ENCODE data around the gene SRCIN1. TPM values are rescaled to one million over a fixed set of nuclear protein-coding genes. Genes with fewer than 3 reads are reported as not detected.
"Not testable (repeated sequence)": the region's sequence is repeated elsewhere in the genome, so short reads cannot be mapped to it uniquely, and the experiment has no call there.

Gene SRCIN1
- total RNA-seq, 4 donors from 2014 or later, result 0.44 to 5.4 (median 1.5) TPM

DNA sequence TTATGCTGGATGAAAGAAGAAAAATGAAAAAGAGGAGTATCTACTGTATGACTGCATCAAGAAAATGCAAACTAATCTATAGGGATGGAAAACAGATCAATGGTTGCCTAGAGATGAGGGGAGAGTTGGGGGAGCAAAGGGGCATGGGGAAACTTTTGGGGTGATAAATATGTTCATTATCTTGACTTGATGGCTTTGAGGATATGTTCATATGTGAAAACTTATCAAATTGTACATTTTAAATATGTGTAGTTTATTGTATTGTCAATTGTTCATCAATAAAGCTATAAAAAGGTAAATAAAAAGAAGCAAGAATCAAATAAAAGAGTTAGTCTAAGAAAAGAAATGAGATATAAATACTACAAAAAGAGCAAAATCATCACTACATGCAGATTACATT, 19.7 kb upstream of the SRCIN1 start:
- Histone ChIP-seq H3K36me3 (no peaks in the 10 kb centered on the region), H3K4me3 (no peak overlapping the region), H3K9me3 (no peaks in the 10 kb centered on the region), H3K27me3 (peaks cover 0 to 42% of the 10 kb centered on the region in 2 donors), H3K27ac (no peak overlapping the region), H3K4me1 (no peaks in the 10 kb centered on the region)
- no peak for DNase-seq (ENCODE audit: low spot score in 2 of 2)
- TF ChIP-seq POLR2A (IDR thresholded peaks at IDR 0.05) (no peak), EP300 (IDR thresholded peaks at IDR 0.05) (no peak)
- TF ChIP-seq, protein P1, sequence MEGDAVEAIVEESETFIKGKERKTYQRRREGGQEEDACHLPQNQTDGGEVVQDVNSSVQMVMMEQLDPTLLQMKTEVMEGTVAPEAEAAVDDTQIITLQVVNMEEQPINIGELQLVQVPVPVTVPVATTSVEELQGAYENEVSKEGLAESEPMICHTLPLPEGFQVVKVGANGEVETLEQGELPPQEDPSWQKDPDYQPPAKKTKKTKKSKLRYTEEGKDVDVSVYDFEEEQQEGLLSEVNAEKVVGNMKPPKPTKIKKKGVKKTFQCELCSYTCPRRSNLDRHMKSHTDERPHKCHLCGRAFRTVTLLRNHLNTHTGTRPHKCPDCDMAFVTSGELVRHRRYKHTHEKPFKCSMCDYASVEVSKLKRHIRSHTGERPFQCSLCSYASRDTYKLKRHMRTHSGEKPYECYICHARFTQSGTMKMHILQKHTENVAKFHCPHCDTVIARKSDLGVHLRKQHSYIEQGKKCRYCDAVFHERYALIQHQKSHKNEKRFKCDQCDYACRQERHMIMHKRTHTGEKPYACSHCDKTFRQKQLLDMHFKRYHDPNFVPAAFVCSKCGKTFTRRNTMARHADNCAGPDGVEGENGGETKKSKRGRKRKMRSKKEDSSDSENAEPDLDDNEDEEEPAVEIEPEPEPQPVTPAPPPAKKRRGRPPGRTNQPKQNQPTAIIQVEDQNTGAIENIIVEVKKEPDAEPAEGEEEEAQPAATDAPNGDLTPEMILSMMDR (IDR thresholded peaks at IDR 0.05), result no peak

DNA sequence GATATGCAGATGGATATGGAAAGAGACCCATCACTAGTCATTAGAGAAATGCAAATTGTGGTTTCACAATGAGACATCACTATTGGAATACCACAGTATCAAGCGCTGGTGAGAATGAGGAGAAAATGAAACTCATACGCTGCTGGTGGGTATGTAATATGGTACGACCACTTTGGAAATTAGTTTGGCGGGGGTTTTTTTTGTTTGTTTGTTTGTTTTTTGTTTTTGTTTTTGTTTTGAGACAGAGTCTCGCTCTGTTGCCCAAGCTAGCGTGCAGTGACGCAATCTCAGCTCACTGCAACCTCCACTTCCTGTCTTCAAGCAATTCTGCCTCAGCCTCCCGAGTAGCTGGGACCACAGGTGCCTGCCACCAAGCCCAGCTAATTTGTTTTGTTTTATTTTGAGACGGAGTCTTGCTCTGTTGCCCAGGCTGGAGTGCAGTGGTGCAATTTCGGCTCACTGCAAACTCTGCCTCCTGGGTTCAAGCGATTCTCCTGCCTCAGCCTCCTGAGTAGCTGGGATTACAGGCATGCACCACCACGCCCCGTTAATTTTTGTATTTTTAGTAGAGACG, 19.1 kb upstream of the SRCIN1 start:
- H3K4me3 ChIP-seq; H3K9me3 ChIP-seq; H3K36me3 ChIP-seq; DNase-seq (ENCODE audit: low spot score in 2 of 2); H3K27ac ChIP-seq; H3K4me1 ChIP-seq: not testable (repeated sequence)
- 78% methylated on average over 14 of the region's 14 CpGs for WGBS, 2 donors
- peaks cover 0 to 47% of the 10 kb centered on the region in 2 donors for H3K27me3 ChIP-seq

DNA sequence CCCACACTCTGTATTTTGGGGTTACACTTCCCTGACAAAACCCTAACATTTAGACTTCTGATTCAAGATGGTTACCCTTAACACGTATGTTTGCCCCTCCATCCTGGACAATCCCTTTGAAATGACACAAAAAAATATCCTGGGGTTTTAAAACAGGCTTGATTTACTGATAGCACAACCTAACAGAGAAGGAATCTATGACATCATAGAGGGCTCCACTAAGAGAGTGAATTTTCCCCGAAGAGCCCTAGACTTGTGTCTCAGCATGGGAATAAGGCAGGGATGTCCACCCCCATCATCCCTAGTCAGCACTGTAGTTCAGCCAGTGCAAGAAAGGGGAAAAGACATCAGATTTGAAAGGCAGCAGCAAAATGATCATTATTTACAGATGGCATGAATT, 15.8 kb upstream of the SRCIN1 start:
- Histone ChIP-seq H3K4me1 (no peaks in the 10 kb centered on the region), H3K27me3 (peaks cover 0 to 55% of the 10 kb centered on the region in 2 donors), H3K4me3 (no peak overlapping the region), H3K9me3 (no peaks in the 10 kb centered on the region), H3K36me3 (no peaks in the 10 kb centered on the region), H3K27ac (no peak overlapping the region)
- DNase-seq (ENCODE audit: low spot score in 2 of 2), result no peak
- WGBS, 2 donors, result 51 to 62% methylated on average over 2 of the region's 2 CpGs
- no peak for TF ChIP-seq EP300 (IDR thresholded peaks at IDR 0.05)

DNA sequence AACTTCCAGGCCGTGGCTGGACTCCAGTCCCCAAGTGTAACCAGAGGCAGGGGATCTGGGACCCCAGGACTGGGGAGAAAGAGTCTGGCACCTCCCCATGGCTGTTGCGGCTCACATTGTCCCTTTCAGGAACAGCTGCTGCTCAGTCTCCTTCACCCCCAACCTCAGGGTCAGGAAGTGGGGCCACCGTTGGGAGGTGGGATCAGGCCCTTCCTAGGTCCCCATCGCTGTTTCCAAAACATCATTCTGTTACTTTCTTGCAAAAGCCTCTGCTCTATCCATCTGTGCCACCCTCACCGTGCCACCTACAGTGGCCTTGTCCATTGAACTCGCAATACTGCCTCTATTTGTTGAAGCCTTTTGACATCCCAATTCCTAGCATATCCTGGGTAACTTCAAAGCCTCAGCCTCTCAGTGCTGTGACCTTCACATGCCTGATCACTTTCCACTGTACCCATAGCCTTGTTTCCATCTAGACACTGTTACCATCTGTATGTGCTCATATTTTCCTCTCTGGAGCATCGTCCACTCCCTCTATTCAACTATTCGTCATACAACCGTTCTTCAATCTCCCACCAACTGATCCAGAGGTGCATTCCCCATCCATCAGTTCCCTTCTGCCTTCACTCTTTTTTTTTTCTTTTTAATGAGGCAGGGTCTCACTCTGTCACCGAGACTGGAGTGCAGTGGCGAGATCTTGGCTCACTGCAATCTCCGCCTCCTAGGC, 15.0 kb upstream of the SRCIN1 start:
- TF ChIP-seq, protein P1 (IDR thresholded peaks at IDR 0.05), result no peak
- TF ChIP-seq POLR2A (IDR thresholded peaks at IDR 0.05) (no peak), EP300 (IDR thresholded peaks at IDR 0.05) (no peak)
- H3K27ac ChIP-seq, result no peak overlapping the region
- no peaks in the 10 kb centered on the region for H3K9me3 ChIP-seq
- peaks cover 0 to 55% of the 10 kb centered on the region in 2 donors for H3K27me3 ChIP-seq
- H3K4me1 ChIP-seq, result no peaks in the 10 kb centered on the region
- no peak overlapping the region for H3K4me3 ChIP-seq
- no peak for DNase-seq (ENCODE audit: low spot score in 2 of 2)
- 68% methylated on average over 12 of the region's 12 CpGs for WGBS, 2 donors
- no peaks in the 10 kb centered on the region for H3K36me3 ChIP-seq

DNA sequence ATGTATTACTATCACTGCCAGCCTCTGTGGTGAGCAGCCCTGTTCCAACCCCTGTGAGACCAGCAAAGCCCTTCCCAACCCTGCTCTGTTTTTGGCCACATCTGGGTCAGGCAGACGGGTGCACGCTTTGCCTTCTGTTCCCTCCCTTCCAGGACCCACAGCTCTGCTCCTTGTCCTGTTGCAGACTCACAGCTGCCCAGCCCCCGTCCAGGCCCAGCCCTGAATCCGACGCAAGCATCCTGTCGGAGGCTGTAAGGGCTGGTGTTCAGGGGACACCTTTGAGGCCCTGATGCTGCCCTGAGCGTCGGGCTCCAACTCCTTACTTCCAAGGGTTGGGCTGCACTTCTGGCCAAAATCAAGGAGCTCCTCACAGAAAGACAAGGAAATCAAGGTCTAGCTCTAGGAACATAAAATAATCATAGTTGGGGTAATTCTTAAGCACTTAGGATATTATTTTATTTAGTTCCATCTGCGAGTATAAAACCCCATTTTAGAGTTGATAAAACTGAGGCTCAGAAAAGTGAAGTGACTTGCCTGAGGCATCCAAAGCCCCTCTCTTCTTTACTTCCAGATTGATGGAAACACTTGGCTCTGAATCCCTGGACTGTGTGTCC, 14.3 kb upstream of the SRCIN1 start:
- H3K27me3 ChIP-seq, result peaks cover 0 to 51% of the 10 kb centered on the region in 2 donors
- TF ChIP-seq, protein P1 (IDR thresholded peaks at IDR 0.05), result no peak
- TF ChIP-seq POLR2A (IDR thresholded peaks at IDR 0.05), result no peak
- no peak for TF ChIP-seq EP300 (IDR thresholded peaks at IDR 0.05)
- no peak overlapping the region for H3K27ac ChIP-seq
- DNase-seq (ENCODE audit: low spot score in 2 of 2), result no peak
- H3K4me1 ChIP-seq, result no peaks in the 10 kb centered on the region
- WGBS, 2 donors, result 63 to 74% methylated on average over 9 of the region's 9 CpGs
- H3K4me3 ChIP-seq, result no peak overlapping the region
- no peaks in the 10 kb centered on the region for H3K9me3 ChIP-seq
- no peaks in the 10 kb centered on the region for H3K36me3 ChIP-seq

DNA sequence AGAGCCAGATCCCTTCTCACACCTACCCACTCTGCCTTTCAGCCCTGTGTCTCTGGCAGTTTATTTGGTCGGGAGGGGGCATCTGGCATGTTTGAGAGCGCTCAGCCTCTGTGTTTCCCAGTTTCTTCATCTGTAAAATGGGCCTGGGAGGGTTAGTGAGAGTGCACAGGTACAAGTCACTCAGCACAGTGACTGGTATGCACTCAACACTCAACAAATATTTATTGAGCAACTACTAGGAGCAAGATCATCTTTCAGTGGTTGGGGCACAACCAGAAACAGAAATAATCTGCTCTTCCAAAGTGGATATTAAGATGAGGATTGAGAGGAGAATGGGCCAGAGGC, 13.7 kb upstream of the SRCIN1 start:
- Histone ChIP-seq H3K36me3 (no peaks in the 10 kb centered on the region), H3K27ac (no peak overlapping the region), H3K9me3 (no peaks in the 10 kb centered on the region), H3K27me3 (peaks cover 0 to 45% of the 10 kb centered on the region in 2 donors), H3K4me1 (no peaks in the 10 kb centered on the region), H3K4me3 (no peak overlapping the region)
- 86 to 100% methylated on average over 2 of the region's 2 CpGs for WGBS, 2 donors
- no peak for DNase-seq (ENCODE audit: low spot score in 2 of 2)
- TF ChIP-seq, protein P1 (IDR thresholded peaks at IDR 0.05), result no peak
- TF ChIP-seq EP300 (IDR thresholded peaks at IDR 0.05) (no peak), POLR2A (IDR thresholded peaks at IDR 0.05) (no peak)
